IMR-90 (cell line): ENCODE results near the gene AGXT2.

Source experiments
- BHLHE40 ChIP-seq: fragments of 150-350 bp; IDR thresholded peaks from 2 replicates; pipeline ENCODE4 v1.6.1; 2016; ENCODE audit warnings: mild to moderate bottlenecking, low read depth, low read length
- CTCF ChIP-seq: conservative IDR thresholded peaks from 2 replicates; pipeline ENCODE4 v1.5.1; 2012; ENCODE audit warnings: mild to moderate bottlenecking, low read depth, low read length, improper control_type of control experiment
- ELK1 ChIP-seq: fragments of 150-350 bp; IDR thresholded peaks from 2 replicates; pipeline ENCODE4 v1.6.1; 2016; ENCODE audit warnings: low read depth, mild to moderate bottlenecking, low read length, moderate library complexity, borderline replicate concordance
- FOS ChIP-seq: fragments of 150-350 bp; IDR thresholded peaks from 2 replicates; pipeline ENCODE4 v1.6.1; 2016; ENCODE audit warnings: low read depth, low read length
- MAFK ChIP-seq: IDR thresholded peaks from 2 replicates; pipeline ENCODE4 v1.6.1; 2012; ENCODE audit warnings: low read depth, low read length, improper control_type of control experiment
- MXI1 ChIP-seq: IDR thresholded peaks from 2 replicates; pipeline ENCODE4 v1.6.1; 2012; ENCODE audit warnings: low read depth, mild to moderate bottlenecking, low read length, moderate library complexity, borderline replicate concordance
- POLR2A ChIP-seq: IDR thresholded peaks from 2 replicates; pipeline ENCODE4 v1.6.1; 2012; ENCODE audit warnings: mild to moderate bottlenecking, low read depth, low read length
- RAD21 ChIP-seq: IDR thresholded peaks from 2 replicates; pipeline ENCODE4 v1.6.1; 2012; ENCODE audit warnings: low read length, improper control_type of control experiment
- RFX5 ChIP-seq: IDR thresholded peaks from 2 replicates; pipeline ENCODE4 v1.8.0; 2012; ENCODE audit warnings: low read depth, mild to moderate bottlenecking, low read length, moderate library complexity
- USF2 ChIP-seq: fragments of 150-350 bp; IDR thresholded peaks from 2 replicates; pipeline ENCODE4 v1.6.1; 2017; ENCODE audit warnings: mild to moderate bottlenecking, antibody characterized with exemption, low read length, low read depth

- no peak for TF ChIP-seq CTCF
- no peak for TF ChIP-seq FOS
- TF ChIP-seq POLR2A = no peak
- no peak for TF ChIP-seq MAFK
- no peak for TF ChIP-seq MXI1
- TF ChIP-seq RFX5 = no peak
- TF ChIP-seq BHLHE40 = no peak
- no peak for TF ChIP-seq RAD21
- no peak for TF ChIP-seq ELK1
- no peak for TF ChIP-seq USF2
Measured at GRCh38 chr5:34986965-34987364, 60.8 kb downstream of the AGXT2 start.
